HG02623 (cell line): ENCODE measurements around the gene GALNT12.

Experiments used
- ATAC-seq: cut with Tn5 transposase; IDR thresholded peaks from one replicate; pipeline ENCODE4 v1.9.1; 2021; ENCODE audit warnings: moderate library complexity; ENCODE audit not compliant: unreplicated experiment

GALNT12 gene

GRCh38 chr9:98855592-98855991, 48.1 kb downstream of the GALNT12 start:
- ATAC-seq = no peak

GRCh38 chr9:98856982-98857381, 49.5 kb downstream of the GALNT12 start:
- no peak for ATAC-seq

- ATAC-seq = no peak
Measured at GRCh38 chr9:98859941-98860340, 52.5 kb downstream of the GALNT12 start.

GRCh38 chr9:98860871-98861293, 53.4 kb downstream of the GALNT12 start:
- no peak for ATAC-seq

GRCh38 chr9:98861781-98862504, 54.5 kb downstream of the GALNT12 start:
- ATAC-seq = no peak

GRCh38 chr9:98862936-98863335, 55.5 kb downstream of the GALNT12 start:
- ATAC-seq = no peak

GRCh38 chr9:98864281-98865174, 57.1 kb downstream of the GALNT12 start:
- ATAC-seq = no peak

GRCh38 chr9:98865284-98865875, 57.9 kb downstream of the GALNT12 start:
- no peak for ATAC-seq

- no peak for ATAC-seq
Measured at GRCh38 chr9:98866435-98867102, 59.1 kb downstream of the GALNT12 start.

GRCh38 chr9:98867103-98867428, 59.6 kb downstream of the GALNT12 start:
- no peak for ATAC-seq

GRCh38 chr9:98867429-98868168, 60.1 kb downstream of the GALNT12 start:
- no peak for ATAC-seq

- ATAC-seq = no peak
Measured at GRCh38 chr9:98869078-98869745, 61.7 kb downstream of the GALNT12 start.

GRCh38 chr9:98869866-98870265, 62.4 kb downstream of the GALNT12 start:
- ATAC-seq = no peak

GRCh38 chr9:98870782-98871557, 63.5 kb downstream of the GALNT12 start:
- no peak for ATAC-seq

GRCh38 chr9:98871558-98872065, 64.1 kb downstream of the GALNT12 start:
- no peak for ATAC-seq

GRCh38 chr9:98873526-98873925, 66.1 kb downstream of the GALNT12 start:
- ATAC-seq = no peak

GRCh38 chr9:98873951-98874371, 66.5 kb downstream of the GALNT12 start:
- no peak for ATAC-seq

- no peak for ATAC-seq
Measured at GRCh38 chr9:98874721-98875255, 67.3 kb downstream of the GALNT12 start.

GRCh38 chr9:98875536-98875935, 68.1 kb downstream of the GALNT12 start:
- no peak for ATAC-seq
